Smooth muscle cell (in vitro differentiated cells): ENCODE data around the gene ZNF445. TPM values are rescaled to one million over a fixed set of nuclear protein-coding genes. Genes with fewer than 3 reads are reported as not detected.

Experiments used
- DNase-seq: peaks from one replicate; lab custom pipeline; 2025; ENCODE audit not compliant: unreplicated experiment; lab: John Stamatoyannopoulos, UW
- H2AFZ ChIP-seq: fragments of 200-600 bp; sonication (generic); 2 replicates; pipeline ENCODE4 v1.6.0; 2016; ENCODE audit warnings: antibody characterized with exemption, low read depth, mild to moderate bottlenecking
- H3F3A ChIP-seq: fragments of 200-600 bp; sonication (generic); 2 replicates; pipeline ENCODE4 v1.6.0; 2017; ENCODE audit warnings: antibody characterized with exemption, low read depth
- H3K27ac ChIP-seq: fragments of 200-600 bp; sonication (generic); 2 replicates; pipeline ENCODE4 v1.5.1; 2016; ENCODE audit warnings: low read depth, mild to moderate bottlenecking
- H3K27me3 ChIP-seq: fragments of 200-600 bp; sonication (generic); 2 replicates; pipeline ENCODE4 v1.6.1; 2016; ENCODE audit warnings: low read depth, mild to moderate bottlenecking
- H3K36me3 ChIP-seq: fragments of 200-600 bp; sonication (generic); 2 replicates; pipeline ENCODE4 v1.5.1; 2016; ENCODE audit warnings: low read depth
- H3K4me1 ChIP-seq: fragments of 200-600 bp; sonication (generic); 2 replicates; pipeline ENCODE4 v1.5.1; 2016; ENCODE audit warnings: low read depth
- H3K4me2 ChIP-seq: fragments of 200-600 bp; sonication (generic); 2 replicates; pipeline ENCODE4 v1.6.0; 2016; ENCODE audit warnings: mild to moderate bottlenecking
- H3K4me3 ChIP-seq: fragments of 200-600 bp; sonication (generic); 2 replicates; pipeline ENCODE4 v1.5.1; 2016; ENCODE audit warnings: mild to moderate bottlenecking
- H3K79me2 ChIP-seq: fragments of 200-600 bp; sonication (generic); 2 replicates; pipeline ENCODE4 v1.6.0; 2016; ENCODE audit warnings: low read depth, mild to moderate bottlenecking
- H3K9ac ChIP-seq: fragments of 200-600 bp; sonication (generic); 2 replicates; pipeline ENCODE4 v1.6.0; 2016; ENCODE audit warnings: low read depth
- H3K9me3 ChIP-seq: fragments of 200-600 bp; sonication (generic); replicated peaks from 2 replicates; pipeline ENCODE4 v1.5.1; 2016; ENCODE audit warnings: low read depth
- H4K20me1 ChIP-seq: fragments of 200-600 bp; sonication (generic); 2 replicates; pipeline ENCODE4 v1.6.0; 2016; ENCODE audit warnings: low read depth
- CTCF ChIP-seq: fragments of 200-600 bp; sonication (generic); IDR thresholded peaks from 2 replicates; pipeline ENCODE4 v1.5.1; 2017; ENCODE audit warnings: borderline replicate concordance, mild to moderate bottlenecking, antibody characterized with exemption; ENCODE audit not compliant: insufficient read depth, poor library complexity, severe bottlenecking
- WGBS: methylation state at CpG from one replicate; pipeline ENCODE4 v1.1.7; 2016; ENCODE audit warnings: low lambda C conversion rate; 5-methylcytosine and 5-hydroxymethylcytosine counted together
- polyA plus RNA-seq: library from polyadenylated mRNA; unstranded; fragments of >200 nt; fragmentation: Nextera tagmentation; extraction: Ambion mirVana; gene quantifications from 2 replicates; pipeline ENCODE4 v1.2.1, GENCODE V29; 2016
- total RNA-seq: library from RNA; depleted of rRNA; stranded (reverse); fragments of >200 nt; gene quantifications from 2 replicates; pipeline ENCODE4 v1.2.3, GENCODE V29; 2014

ZNF445 gene
- total and polyA plus RNA-seq, 2 experiments from 2014 or later = 4.7 to 8.5 TPM

- Histone ChIP-seq H3F3A (no peaks in the 10 kb centered on the region), H3K27me3 (no peaks in the 10 kb centered on the region), H3K9me3 (no peaks in the 10 kb centered on the region), H3K36me3 (no peaks in the 10 kb centered on the region), H3K4me3 (no peak overlapping the region), H3K27ac (no peak overlapping the region), H3K9ac (no peak overlapping the region), H4K20me1 (no peaks in the 10 kb centered on the region), H3K79me2 (no peaks in the 10 kb centered on the region), H2AFZ (no peak overlapping the region), H3K4me2 (no peak overlapping the region), H3K4me1 (no peaks in the 10 kb centered on the region)
- 78% methylated on average over 2 of the region's 2 CpGs for WGBS
- no peak for DNase-seq
- no peak for TF ChIP-seq CTCF
Observed at GRCh38 chr3:44518782-44519156, 41.3 kb upstream of the ZNF445 start.

- H3F3A ChIP-seq = no peaks in the 10 kb centered on the region
- H3K27ac ChIP-seq = no peak overlapping the region
- H4K20me1 ChIP-seq = no peaks in the 10 kb centered on the region
- no peak overlapping the region for H3K4me2 ChIP-seq
- TF ChIP-seq CTCF = no peak
- no peak for DNase-seq
- no peaks in the 10 kb centered on the region for H3K36me3 ChIP-seq
- H3K79me2 ChIP-seq = no peaks in the 10 kb centered on the region
- no peaks in the 10 kb centered on the region for H3K9me3 ChIP-seq
- H2AFZ ChIP-seq = no peak overlapping the region
- 88% methylated on average over 3 of the region's 3 CpGs for WGBS
- H3K27me3 ChIP-seq = no peaks in the 10 kb centered on the region
- H3K9ac ChIP-seq = no peak overlapping the region
- H3K4me3 ChIP-seq = no peak overlapping the region
- H3K4me1 ChIP-seq = peaks cover 5% of the 10 kb centered on the region
Observed at GRCh38 chr3:44516230-44516629, 38.8 kb upstream of the ZNF445 start.

- no peak for TF ChIP-seq CTCF
- H3K27me3 ChIP-seq = no peaks in the 10 kb centered on the region
- H3K9ac ChIP-seq = no peak overlapping the region
- no peak overlapping the region for H3K4me2 ChIP-seq
- H3K4me3 ChIP-seq = no peak overlapping the region
- H3K9me3 ChIP-seq = no peaks in the 10 kb centered on the region
- H2AFZ ChIP-seq = no peak overlapping the region
- H3K36me3 ChIP-seq = no peaks in the 10 kb centered on the region
- no peak for DNase-seq
- H3K4me1 ChIP-seq = peaks cover 14% of the 10 kb centered on the region
- no peak overlapping the region for H3K27ac ChIP-seq
- no peaks in the 10 kb centered on the region for H3F3A ChIP-seq
- peaks cover 18% of the 10 kb centered on the region for H3K79me2 ChIP-seq
- peaks cover 2% of the 10 kb centered on the region for H4K20me1 ChIP-seq
- 63% methylated on average over 3 of the region's 3 CpGs for WGBS
Observed at GRCh38 chr3:44513513-44513912, 36.0 kb upstream of the ZNF445 start.

- TF ChIP-seq CTCF = no peak
- no peaks in the 10 kb centered on the region for H3K27me3 ChIP-seq
- H3K9me3 ChIP-seq = no peaks in the 10 kb centered on the region
- peak overlapping the region; percentile 82 for H3K27ac ChIP-seq
- H2AFZ ChIP-seq = peak overlapping the region; percentile 98
- peak overlapping the region; percentile 94 for H3K4me3 ChIP-seq
- H3K36me3 ChIP-seq = no peaks in the 10 kb centered on the region
- H3K4me1 ChIP-seq = peaks cover 14% of the 10 kb centered on the region
- H4K20me1 ChIP-seq = peaks cover 8% of the 10 kb centered on the region
- peak overlapping the region; percentile 98 for H3K4me2 ChIP-seq
- H3K9ac ChIP-seq = peak overlapping the region; percentile 82
- DNase-seq = no peak
- peaks cover 41% of the 10 kb centered on the region for H3K79me2 ChIP-seq
- WGBS = 44% methylated on average over 4 of the region's 4 CpGs
- H3F3A ChIP-seq = no peaks in the 10 kb centered on the region
Observed at GRCh38 chr3:44511238-44511566, 33.7 kb upstream of the ZNF445 start.
